IMR-90 (cell line): ENCODE data around the gene TRIO.

ENCODE experiments used
- BHLHE40 ChIP-seq: fragments of 150-350 bp; IDR thresholded peaks from 2 replicates; pipeline ENCODE4 v1.6.1; 2016; ENCODE audit warnings: mild to moderate bottlenecking, low read depth, low read length
- CEBPB ChIP-seq: IDR thresholded peaks from 2 replicates; pipeline ENCODE4 v1.6.1; 2012; ENCODE audit warnings: low read depth, low read length, improper control_type of control experiment
- CTCF ChIP-seq: conservative IDR thresholded peaks from 2 replicates; pipeline ENCODE4 v1.5.1; 2012; ENCODE audit warnings: mild to moderate bottlenecking, low read depth, low read length, improper control_type of control experiment
- FOS ChIP-seq: fragments of 150-350 bp; IDR thresholded peaks from 2 replicates; pipeline ENCODE4 v1.6.1; 2016; ENCODE audit warnings: low read depth, low read length
- MAFK ChIP-seq: IDR thresholded peaks from 2 replicates; pipeline ENCODE4 v1.6.1; 2012; ENCODE audit warnings: low read depth, low read length, improper control_type of control experiment
- MAZ ChIP-seq: IDR thresholded peaks from 2 replicates; pipeline ENCODE4 v1.6.1; 2012; ENCODE audit warnings: low read depth, mild to moderate bottlenecking, low read length, improper control_type of control experiment, moderate library complexity, borderline replicate concordance
- MXI1 ChIP-seq: IDR thresholded peaks from 2 replicates; pipeline ENCODE4 v1.6.1; 2012; ENCODE audit warnings: low read depth, mild to moderate bottlenecking, low read length, moderate library complexity, borderline replicate concordance
- NFE2L2 ChIP-seq: fragments of 150-350 bp; IDR thresholded peaks from 2 replicates; pipeline ENCODE4 v1.6.1; 2016; ENCODE audit warnings: low read depth, mild to moderate bottlenecking, low read length
- POLR2A ChIP-seq: IDR thresholded peaks from 2 replicates; pipeline ENCODE4 v1.6.1; 2012; ENCODE audit warnings: mild to moderate bottlenecking, low read depth, low read length
- RCOR1 ChIP-seq: IDR thresholded peaks from 2 replicates; pipeline ENCODE4 v1.6.1; 2012; ENCODE audit warnings: mild to moderate bottlenecking, low read length, improper control_type of control experiment; ENCODE audit not compliant: insufficient replicate concordance
- SMC3 ChIP-seq: fragments of 150-350 bp; IDR thresholded peaks from 2 replicates; pipeline ENCODE4 v1.6.1; 2016; ENCODE audit warnings: low read depth, mild to moderate bottlenecking, antibody characterized with exemption, low read length, moderate library complexity

GRCh38 chr5:14174230-14174636 is 31.1 kb downstream of the TRIO start:
- TF ChIP-seq POLR2A (no peak), CTCF (no peak), RCOR1 (no peak), MAZ (no peak), BHLHE40 (peak; percentile 39; the same call in 1 of the 2 replicates), MAFK (no peak), FOS (no peak), SMC3 (no peak), CEBPB (no peak), MXI1 (no peak), NFE2L2 (no peak)
